HuH-7.5 (cell line): ENCODE measurements around the gene ZFX.
A peak's percentile ranks its signal among the peaks of the same experiment; 100 is the strongest.

Source experiments
- DNase-seq: peaks from one replicate; pipeline ENCODE4 v3.0.0; 2011; ENCODE audit warnings: low spot score

Gene ZFX

GRCh38 chrX:24241822-24242648, 92.5 kb downstream of the ZFX start:
- DNase-seq: no peak

DNA sequence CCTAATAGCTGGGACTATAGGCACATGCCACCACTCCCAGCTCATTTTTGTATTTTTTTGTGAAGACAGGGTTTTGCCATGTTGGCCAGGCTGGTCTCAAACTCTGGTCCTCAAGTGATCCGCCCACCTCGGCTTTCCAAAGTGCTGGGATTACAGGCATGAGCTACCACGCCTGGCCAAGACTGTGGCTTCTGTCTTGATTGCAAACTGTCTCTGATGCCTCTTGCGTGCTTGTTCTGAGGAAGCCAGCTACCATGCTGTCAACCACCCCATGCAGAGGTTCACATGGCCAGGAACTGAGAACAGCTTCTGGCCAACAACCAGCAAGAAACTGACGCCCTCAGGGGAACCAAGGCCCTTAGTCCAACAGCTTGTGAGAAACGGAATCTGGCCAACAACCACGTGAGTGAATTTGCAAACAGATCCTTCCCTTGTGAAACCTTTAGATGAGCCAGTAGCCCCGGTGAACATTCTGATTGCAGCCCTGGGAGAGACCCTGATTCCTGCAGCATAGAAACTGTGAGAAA, 93.2 kb downstream of the ZFX start:
- DNase-seq: no peak

DNA sequence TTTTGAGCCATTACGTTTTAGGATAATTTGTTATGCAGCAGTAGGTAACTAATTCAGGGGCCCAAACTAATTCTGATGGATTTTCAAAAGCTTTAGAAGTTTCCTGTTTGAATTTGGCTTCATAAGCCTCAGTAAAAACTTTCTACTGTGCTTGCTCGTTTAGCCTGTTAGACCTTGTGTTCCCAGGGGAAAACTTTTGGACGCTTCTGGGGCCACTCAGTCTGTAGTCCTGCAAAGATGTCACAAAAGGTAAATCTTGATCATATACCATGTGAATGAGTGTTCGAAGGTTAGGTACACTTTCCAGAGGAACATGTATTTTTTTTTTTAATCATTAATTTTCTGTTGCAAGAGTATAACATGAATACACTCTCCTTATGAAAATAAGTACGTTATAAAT, 93.7 kb downstream of the ZFX start:
- DNase-seq: no peak

GRCh38 chrX:24243692-24244091, 94.2 kb downstream of the ZFX start:
- no peak for DNase-seq

DNA sequence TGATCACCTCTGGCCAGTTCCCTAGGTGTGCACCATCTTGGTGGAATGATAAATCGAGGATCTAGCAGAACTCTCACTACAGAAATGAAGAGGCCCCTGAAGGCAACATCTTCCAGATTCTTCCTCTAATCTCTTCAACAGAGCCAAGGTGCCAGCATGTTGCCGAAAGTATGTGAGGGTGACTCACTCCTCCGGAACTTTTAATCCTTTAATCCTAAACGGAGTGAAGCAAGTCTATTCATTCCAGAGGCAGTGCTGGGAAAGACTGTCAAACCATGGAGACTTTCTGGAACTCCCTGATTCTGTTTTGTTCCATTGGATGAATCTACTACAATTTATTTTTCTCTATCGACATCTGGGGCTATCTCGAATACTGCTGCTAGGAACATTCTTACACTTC, 95.7 kb downstream of the ZFX start:
- no peak for DNase-seq

- DNase-seq: no peak
These were observed 98.5 kb downstream of the ZFX start for GRCh38 chrX:24248042-24248441.

DNA sequence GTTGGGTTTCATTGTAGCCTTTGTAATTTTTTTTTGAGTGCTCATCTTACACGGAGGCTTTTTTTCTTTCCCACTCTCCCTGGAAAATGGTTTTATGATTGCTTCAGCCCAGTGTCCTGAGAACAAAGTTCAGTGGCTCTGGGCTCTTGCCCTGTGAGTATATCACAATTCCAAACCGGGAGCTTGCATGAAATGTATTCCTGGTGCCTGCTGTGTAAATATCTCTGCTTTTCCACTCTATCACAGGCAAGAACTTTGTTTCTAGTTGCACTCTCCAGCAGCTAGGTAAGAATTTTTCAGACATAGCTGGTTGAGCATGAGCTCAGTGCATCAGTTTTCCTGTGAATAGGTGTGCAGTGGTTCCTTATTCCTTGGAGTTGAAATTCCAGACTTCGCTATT, 103.5 kb downstream of the ZFX start:
- no peak for DNase-seq

- DNase-seq: no peak
These were observed 103.9 kb downstream of the ZFX start for GRCh38 chrX:24253469-24253868.

DNA sequence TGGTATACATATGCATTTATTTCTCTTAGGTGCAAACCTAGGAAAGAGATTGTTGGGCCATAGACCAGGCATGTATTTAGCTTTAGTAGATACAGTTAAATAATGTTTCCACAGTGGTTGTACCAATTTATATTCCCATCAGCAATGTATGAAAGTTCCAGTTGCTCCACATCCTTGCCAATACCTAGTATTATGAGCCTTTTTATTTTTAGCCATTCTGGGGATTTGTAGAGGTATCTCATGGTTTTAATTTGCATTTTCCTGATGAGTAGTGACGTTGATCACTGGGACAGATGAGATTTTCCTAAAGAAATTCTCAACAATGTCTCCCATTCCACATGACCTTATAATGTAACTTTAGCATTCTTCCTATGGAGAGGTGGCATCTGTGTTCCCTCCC, 107.5 kb downstream of the ZFX start:
- DNase-seq: no peak

DNA sequence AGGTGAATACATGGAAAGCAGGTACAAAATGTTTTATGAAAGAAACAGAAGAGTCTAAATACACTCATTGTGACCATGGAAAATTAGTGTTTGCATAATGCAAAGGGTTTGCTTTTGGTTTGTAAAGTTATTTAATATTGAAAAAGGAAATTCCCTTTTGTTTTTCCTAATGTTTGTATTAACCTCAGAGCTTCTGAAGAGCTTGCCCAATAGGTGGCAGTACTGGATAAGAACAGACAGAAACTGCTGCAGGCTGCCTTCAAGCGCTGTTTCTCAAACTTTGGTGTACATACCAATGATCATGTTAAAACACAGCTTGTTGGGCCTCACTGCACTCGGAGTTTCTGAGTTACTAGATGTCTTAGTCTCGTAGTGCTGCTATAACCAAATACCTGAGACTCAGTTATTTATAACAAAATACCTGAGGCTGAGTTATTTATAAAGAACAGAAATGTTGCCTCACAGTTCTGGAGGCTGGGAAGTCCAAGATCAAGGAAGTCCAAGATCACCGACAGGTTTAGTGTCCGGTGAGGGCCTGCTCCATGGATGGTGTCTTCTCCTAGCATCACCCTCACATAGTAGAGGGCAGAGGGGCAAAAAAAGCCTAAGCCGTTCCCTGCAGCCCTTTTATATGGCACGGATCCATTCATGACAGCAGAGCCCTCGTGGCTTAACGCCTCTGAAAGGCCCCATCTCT, 110.2 kb downstream of the ZFX start:
- DNase-seq: peak; percentile 18

- DNase-seq: no peak
These were observed 111.5 kb downstream of the ZFX start for GRCh38 chrX:24260842-24261550.

- no peak for DNase-seq
These were observed 112.8 kb downstream of the ZFX start for GRCh38 chrX:24262309-24262708.

GRCh38 chrX:24264383-24264782, 114.9 kb downstream of the ZFX start:
- DNase-seq: no peak
